Activated CD8-positive, alpha-beta T cell treated with anti-CD3 and anti-CD28 coated beads, Interleukin-2, amount 10 ng/mL, durations not matched to agents 7 days and 5 days (primary cell): Measurements from ENCODE around the gene NR1H3. TPM values are rescaled to one million over a fixed set of nuclear protein-coding genes. Genes with fewer than 3 reads are reported as not detected.

ENCODE experiments used
- ATAC-seq: fragments of 150-1000 bp; cut with Tn5 transposase; one replicate; pipeline ENCODE4 v1.10.0; 2021; ENCODE audit warnings: moderate library complexity
- CTCF ChIA-PET: fragments of 350-600 bp; sonication (Branson Sonifier 250); formaldehyde crosslinking; loops from one replicate; lab custom pipeline; 2021; ENCODE audit warnings: antibody characterized with exemption; lab: Charles Lee
- POLR2A ChIA-PET: fragments of 350-600 bp; sonication (Branson Sonifier 250); formaldehyde crosslinking; loops from one replicate; lab custom pipeline; 2021; ENCODE audit warnings: antibody characterized with exemption; lab: Charles Lee
- DNase-seq: peaks from one replicate; pipeline ENCODE4 v3.0.0-alpha.2; 2020
- H3K27ac Mint-ChIP-seq: one replicate; pipeline ENCODE4 v1.8.0; 2021; ENCODE audit warnings: mild to moderate bottlenecking, mixed read lengths
- H3K27me3 Mint-ChIP-seq: one replicate; pipeline ENCODE4 v1.8.0; 2021; ENCODE audit warnings: low read depth, mixed read lengths
- H3K36me3 Mint-ChIP-seq: one replicate; pipeline ENCODE4 v1.8.0; 2021; ENCODE audit warnings: low read depth, mixed read lengths
- H3K4me1 Mint-ChIP-seq: one replicate; pipeline ENCODE4 v1.8.0; 2021; ENCODE audit warnings: low read depth, mixed read lengths
- H3K4me3 Mint-ChIP-seq: one replicate; pipeline ENCODE4 v1.8.0; 2021; ENCODE audit warnings: mild to moderate bottlenecking, mixed read lengths
- H3K9me3 Mint-ChIP-seq: one replicate; pipeline ENCODE4 v1.8.0; 2022; ENCODE audit warnings: mixed read lengths; ENCODE audit not compliant: insufficient read depth
- total RNA-seq, 2 experiments: library from RNA; stranded (reverse); gene quantifications; one replicate each; pipeline ENCODE4 v1.2.3, GENCODE V29; 2021

Gene NR1H3
- total RNA-seq, 2 experiments from 2014 or later, result 11.7 to 12.6 TPM

DNA sequence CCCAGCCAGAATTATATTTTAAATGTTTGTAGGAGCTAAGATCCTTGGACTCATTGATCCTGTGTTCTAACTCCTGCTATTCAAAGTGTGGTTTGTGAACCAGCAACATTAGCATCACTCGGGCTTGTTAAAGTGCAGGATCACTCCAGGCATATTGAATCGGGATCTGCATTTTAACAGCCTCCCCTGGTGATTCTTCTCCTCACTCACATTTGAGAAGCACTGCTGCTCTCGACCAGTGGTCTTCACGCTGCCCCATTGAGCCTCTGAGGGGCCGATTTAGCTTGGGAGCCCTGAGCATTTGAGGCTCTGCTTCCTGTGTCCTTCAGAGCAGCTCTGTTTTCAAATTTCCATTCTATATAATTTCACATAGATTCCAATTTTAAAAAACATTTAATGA, 23.1 kb downstream of the NR1H3 start:
- Mint-ChIP-seq H3K36me3 (peaks cover 64% of the 10 kb centered on the region), H3K9me3 (no peaks in the 10 kb centered on the region), H3K4me1 (no peaks in the 10 kb centered on the region), H3K27me3 (no peaks in the 10 kb centered on the region), H3K27ac (no peak overlapping the region), H3K4me3 (no peak overlapping the region)
- no peak for ATAC-seq
- ChIA-PET CTCF (interaction anchor here (1.9 kb wide), 1 partner anchor 10 kb away, joined by 6 read pairs; no protein-coding TSS in a partner anchor), POLR2A (no interaction called here)
- no peak for DNase-seq

DNA sequence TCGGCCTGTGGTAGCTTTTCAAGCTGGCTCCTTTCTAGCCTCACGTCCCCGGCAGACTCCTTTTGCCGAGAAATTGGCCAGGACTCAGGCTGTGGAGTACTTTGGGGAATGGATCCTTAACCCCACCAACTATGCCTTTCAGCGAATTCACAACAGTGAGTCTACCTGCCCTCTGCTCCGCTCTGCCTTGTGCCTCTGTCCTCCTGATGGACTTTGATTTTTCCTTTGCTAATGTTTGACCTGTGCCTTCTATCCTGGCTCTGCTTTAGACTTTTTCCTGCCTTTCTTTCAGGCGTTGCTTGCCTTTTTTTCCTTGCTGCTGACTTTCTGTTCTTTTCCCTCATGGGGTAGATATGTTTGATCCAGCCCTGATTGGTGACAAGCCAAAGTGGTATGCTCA, 24.7 kb downstream of the NR1H3 start:
- Mint-ChIP-seq H3K4me1 (no peaks in the 10 kb centered on the region), H3K27ac (no peak overlapping the region), H3K4me3 (no peak overlapping the region), H3K9me3 (no peaks in the 10 kb centered on the region), H3K27me3 (no peaks in the 10 kb centered on the region), H3K36me3 (peaks cover 66% of the 10 kb centered on the region)
- DNase-seq, result no peak
- POLR2A ChIA-PET, result interaction anchor here (1.2 kb wide), 1 partner anchor 12 kb away, joined by 4 read pairs; the partner anchor contains the start of gene MADD
- no peak for ATAC-seq
- CTCF ChIA-PET, result no interaction called here

DNA sequence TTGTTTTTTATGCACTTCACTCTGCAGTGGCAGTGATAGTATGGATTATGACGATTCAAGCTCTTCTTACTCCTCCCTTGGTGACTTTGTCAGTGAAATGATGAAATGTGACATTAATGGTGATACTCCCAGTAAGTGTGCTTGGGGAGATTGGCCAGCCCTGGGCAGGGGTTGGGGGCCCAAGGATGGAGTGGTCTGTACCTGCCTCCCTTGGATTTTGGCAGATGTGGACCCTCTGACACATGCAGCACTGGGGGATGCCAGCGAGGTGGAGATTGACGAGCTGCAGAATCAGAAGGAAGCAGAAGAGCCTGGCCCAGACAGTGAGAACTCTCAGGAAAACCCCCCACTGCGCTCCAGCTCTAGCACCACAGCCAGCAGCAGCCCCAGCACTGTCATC, 26.4 kb downstream of the NR1H3 start:
- no peaks in the 10 kb centered on the region for H3K27me3 Mint-ChIP-seq
- ChIA-PET CTCF (no interaction called here), POLR2A (interaction anchor here (0.6 to 1.2 kb wide), 2 partner anchors 12 to 132 kb away, joined by 3 to 4 read pairs; no protein-coding TSS in a partner anchor)
- peaks cover 70% of the 10 kb centered on the region for H3K36me3 Mint-ChIP-seq
- DNase-seq (no peak), ATAC-seq (no peak)
- no peak overlapping the region for H3K27ac Mint-ChIP-seq
- H3K4me1 Mint-ChIP-seq, result no peaks in the 10 kb centered on the region
- H3K9me3 Mint-ChIP-seq, result no peaks in the 10 kb centered on the region
- no peak overlapping the region for H3K4me3 Mint-ChIP-seq

- ChIA-PET CTCF (interaction anchor here (1.5 kb wide), 1 partner anchor 88 kb away, joined by 3 read pairs; no protein-coding TSS in a partner anchor), POLR2A (no interaction called here)
- ATAC-seq (no peak), DNase-seq (no peak)
- Mint-ChIP-seq H3K36me3 (peaks cover 77% of the 10 kb centered on the region), H3K27ac (peak overlapping the region; percentile 28), H3K27me3 (no peaks in the 10 kb centered on the region), H3K4me1 (no peaks in the 10 kb centered on the region), H3K9me3 (no peaks in the 10 kb centered on the region), H3K4me3 (no peak overlapping the region)
Measured at GRCh38 chr11:47285969-47286770, 28.4 kb downstream of the NR1H3 start.

DNA sequence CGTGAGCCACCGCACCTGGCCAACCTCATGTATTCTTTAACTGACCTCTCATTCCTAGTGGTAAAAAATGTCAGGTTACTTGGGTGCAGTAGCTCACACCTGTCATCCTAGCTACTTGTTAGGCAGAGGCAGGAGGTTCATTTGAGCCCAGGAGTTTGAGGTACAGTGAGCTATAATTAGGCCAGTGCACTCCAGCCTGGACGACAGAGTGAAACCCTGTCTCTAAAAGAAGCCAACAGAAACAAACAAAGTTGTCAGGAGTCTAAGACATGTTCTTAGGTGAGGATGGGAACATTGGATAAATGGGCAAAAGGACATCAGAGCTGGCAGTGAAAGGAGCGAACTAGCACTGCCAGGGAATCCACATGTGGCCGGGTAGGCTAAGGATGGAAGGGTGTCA, 30.3 kb downstream of the NR1H3 start:
- CTCF ChIA-PET, result no interaction called here
- no peaks in the 10 kb centered on the region for H3K4me1 Mint-ChIP-seq
- no peaks in the 10 kb centered on the region for H3K27me3 Mint-ChIP-seq
- no peak for ATAC-seq
- H3K9me3 Mint-ChIP-seq, result no peaks in the 10 kb centered on the region
- no peak overlapping the region for H3K27ac Mint-ChIP-seq
- H3K4me3 Mint-ChIP-seq, result no peak overlapping the region
- no peak for DNase-seq
- POLR2A ChIA-PET, result no interaction called here
- H3K36me3 Mint-ChIP-seq, result peaks cover 81% of the 10 kb centered on the region

DNA sequence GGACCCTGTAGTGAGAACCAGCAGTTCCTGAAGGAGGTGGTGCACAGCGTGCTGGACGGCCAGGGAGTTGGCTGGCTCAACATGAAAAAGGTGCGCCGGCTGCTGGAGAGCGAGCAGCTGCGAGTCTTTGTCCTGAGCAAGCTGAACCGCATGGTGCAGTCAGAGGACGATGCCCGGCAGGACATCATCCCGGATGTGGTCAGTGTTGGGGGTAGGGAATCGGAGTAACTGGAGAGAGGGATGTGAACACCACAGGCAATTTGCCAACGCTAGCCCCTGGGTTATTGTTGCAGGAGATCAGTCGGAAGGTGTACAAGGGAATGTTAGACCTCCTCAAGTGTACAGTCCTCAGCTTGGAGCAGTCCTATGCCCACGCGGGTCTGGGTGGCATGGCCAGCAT, 32.1 kb downstream of the NR1H3 start:
- H3K27ac Mint-ChIP-seq, result no peak overlapping the region
- ATAC-seq (no peak), DNase-seq (no peak)
- no peaks in the 10 kb centered on the region for H3K27me3 Mint-ChIP-seq
- H3K9me3 Mint-ChIP-seq, result no peaks in the 10 kb centered on the region
- no peaks in the 10 kb centered on the region for H3K4me1 Mint-ChIP-seq
- H3K4me3 Mint-ChIP-seq, result no peak overlapping the region
- POLR2A ChIA-PET, result no interaction called here
- peaks cover 80% of the 10 kb centered on the region for H3K36me3 Mint-ChIP-seq
- CTCF ChIA-PET, result interaction anchor here (0.6 kb wide), 1 partner anchor 106 kb away, joined by 3 read pairs; no protein-coding TSS in a partner anchor

DNA sequence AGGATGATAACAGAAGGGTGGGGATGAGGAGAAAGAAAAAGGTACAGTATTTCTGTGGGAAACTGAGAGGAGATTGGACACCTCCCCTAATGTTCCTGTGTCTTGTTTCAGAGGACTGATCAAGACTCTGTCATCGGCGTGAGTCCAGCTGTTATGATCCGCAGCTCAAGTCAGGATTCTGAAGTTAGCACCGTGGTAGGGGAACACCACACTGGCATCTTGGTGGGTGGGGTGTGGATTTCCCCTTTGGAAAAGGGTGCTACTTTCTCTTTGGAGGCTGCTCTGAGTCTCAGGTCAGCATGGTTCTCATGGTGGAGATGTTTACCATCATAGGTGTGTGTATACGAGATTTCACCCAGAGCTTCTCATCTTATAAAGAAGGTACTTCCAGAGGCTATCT, 37.6 kb downstream of the NR1H3 start:
- ATAC-seq, result no peak
- no peaks in the 10 kb centered on the region for H3K9me3 Mint-ChIP-seq
- no peak overlapping the region for H3K27ac Mint-ChIP-seq
- CTCF ChIA-PET, result no interaction called here
- peaks cover 74% of the 10 kb centered on the region for H3K36me3 Mint-ChIP-seq
- no peaks in the 10 kb centered on the region for H3K27me3 Mint-ChIP-seq
- H3K4me3 Mint-ChIP-seq, result no peak overlapping the region
- DNase-seq, result no peak
- no peaks in the 10 kb centered on the region for H3K4me1 Mint-ChIP-seq
- POLR2A ChIA-PET, result interaction anchor here (0.7 to 1.2 kb wide), 2 partner anchors 11 to 53 kb away, joined by 3 read pairs; no protein-coding TSS in a partner anchor

DNA sequence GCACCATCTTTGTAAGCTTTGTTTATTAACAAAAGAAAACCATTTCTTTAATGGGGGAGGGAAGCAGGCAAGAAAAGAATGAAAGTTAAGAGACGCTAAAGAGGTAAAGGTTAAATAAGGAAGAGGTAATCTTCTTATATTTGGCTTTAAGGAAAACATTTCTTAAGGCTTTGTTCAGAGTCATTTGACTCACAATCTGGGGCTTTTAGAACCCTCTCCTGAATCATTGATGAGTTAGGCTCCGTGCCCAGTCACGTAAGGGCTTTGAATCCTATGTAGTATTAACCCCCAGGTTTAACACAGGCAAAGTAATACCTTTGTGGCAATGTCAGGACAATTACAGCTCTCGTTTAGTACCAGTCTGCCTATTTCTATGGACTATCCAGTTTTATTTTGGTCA, 38.2 kb downstream of the NR1H3 start:
- ATAC-seq (no peak), DNase-seq (no peak)
- ChIA-PET POLR2A (interaction anchor here (0.7 to 1.2 kb wide), 2 partner anchors 12 to 54 kb away, joined by 3 read pairs; no protein-coding TSS in a partner anchor), CTCF (no interaction called here)
- H3K4me1 Mint-ChIP-seq, result peaks cover 2% of the 10 kb centered on the region
- H3K4me3 Mint-ChIP-seq, result no peak overlapping the region
- H3K27ac Mint-ChIP-seq, result no peak overlapping the region
- no peaks in the 10 kb centered on the region for H3K27me3 Mint-ChIP-seq
- H3K9me3 Mint-ChIP-seq, result no peaks in the 10 kb centered on the region
- peaks cover 73% of the 10 kb centered on the region for H3K36me3 Mint-ChIP-seq

DNA sequence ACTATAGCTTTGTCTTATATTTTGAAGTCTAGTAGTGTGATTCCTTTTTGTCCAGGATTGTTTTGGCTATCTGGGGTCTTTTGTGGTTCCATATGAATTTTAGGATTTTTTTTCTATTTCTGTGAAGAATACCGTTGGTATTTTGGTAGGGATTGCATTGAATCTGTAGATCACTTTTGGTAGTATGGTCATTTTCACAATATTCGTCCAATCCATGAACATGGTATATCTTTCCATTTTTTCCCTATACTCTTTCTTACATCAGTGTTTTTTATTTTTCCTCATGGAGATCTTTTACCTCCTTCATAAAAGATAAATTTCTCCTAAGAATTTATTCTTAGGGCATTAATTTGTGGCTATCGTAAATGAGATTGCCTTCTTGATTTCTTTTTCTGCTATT, 41.3 kb downstream of the NR1H3 start:
- POLR2A ChIA-PET, result interaction anchor here (0.6 kb wide), 1 partner anchor 528 kb away, joined by 3 read pairs; no protein-coding TSS in a partner anchor
- CTCF ChIA-PET, result no interaction called here
- ATAC-seq, result no peak

DNA sequence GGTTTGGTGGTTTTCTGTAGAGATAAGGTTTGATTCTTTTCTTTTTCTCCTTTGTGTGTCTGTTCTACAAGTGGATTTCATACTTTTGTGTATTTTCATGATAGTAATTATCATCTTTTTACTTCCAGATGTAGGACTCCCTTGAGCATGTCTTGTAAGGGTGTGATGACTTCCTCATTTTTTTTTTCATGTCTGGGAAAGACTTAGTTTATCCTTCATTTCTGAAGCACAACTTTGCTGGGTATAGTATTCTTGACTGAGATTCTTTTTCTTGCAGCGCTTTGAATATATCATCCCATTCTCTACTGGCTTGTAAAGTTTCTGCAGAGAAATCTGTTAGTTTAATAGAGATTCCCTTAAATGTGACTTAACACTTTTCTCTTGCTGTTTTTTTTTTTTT, 45.1 kb downstream of the NR1H3 start:
- Mint-ChIP-seq H3K4me3 (no peak overlapping the region), H3K36me3 (peaks cover 76% of the 10 kb centered on the region), H3K4me1 (peaks cover 8% of the 10 kb centered on the region), H3K27me3 (no peaks in the 10 kb centered on the region), H3K27ac (peak overlapping the region; percentile 9), H3K9me3 (no peaks in the 10 kb centered on the region)
- POLR2A ChIA-PET, result no interaction called here
- CTCF ChIA-PET, result interaction anchor here (1.5 kb wide), 1 partner anchor 44 kb away, joined by 6 read pairs; no protein-coding TSS in a partner anchor
- ATAC-seq (no peak), DNase-seq (no peak)

More for the DNA sequence above, 41.3 kb downstream of the NR1H3 start:
- Mint-ChIP-seq H3K36me3 (peaks cover 79% of the 10 kb centered on the region), H3K9me3 (no peaks in the 10 kb centered on the region), H3K27me3 (no peaks in the 10 kb centered on the region), H3K27ac (peak overlapping the region; percentile 45), H3K4me3 (no peak overlapping the region), H3K4me1 (peaks cover 8% of the 10 kb centered on the region)
- DNase-seq, result no peak

DNA sequence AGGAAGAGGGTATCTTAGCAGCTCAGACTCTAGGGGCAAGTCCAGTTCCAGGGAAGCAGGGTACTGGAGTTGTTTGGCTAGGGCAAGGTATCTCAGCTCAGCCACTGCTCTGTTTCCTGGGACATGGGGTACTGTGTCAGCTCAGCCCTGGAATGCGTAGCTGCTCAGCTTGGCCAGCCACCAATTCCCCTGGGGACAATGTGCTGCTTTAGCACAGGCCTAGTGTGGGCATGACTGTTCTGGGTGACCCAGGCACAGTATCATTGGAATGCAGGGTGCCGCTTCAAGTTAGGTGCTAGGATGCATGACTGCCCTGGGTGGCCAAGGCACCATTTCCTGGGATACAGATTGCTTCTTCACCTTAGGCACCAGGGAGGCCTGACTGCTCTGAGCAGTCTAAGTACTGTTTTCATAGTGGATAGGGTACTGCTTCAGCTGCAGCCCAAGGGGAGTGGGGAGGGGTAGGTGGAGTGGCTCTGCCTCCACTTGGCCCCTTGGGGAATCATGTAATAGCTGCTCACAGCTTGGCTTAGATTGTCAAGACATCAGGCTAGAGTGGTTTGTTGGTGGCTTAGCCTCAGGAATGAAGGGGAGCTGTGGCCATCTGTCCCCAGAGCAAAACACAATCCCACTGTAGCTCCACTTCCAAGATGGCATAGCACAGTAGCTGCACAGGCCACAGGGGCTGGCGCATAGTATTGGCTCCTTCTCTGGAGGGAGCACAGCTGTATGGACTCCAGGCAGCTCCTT, 48.1 kb downstream of the NR1H3 start:
- H3K27me3 Mint-ChIP-seq, result no peaks in the 10 kb centered on the region
- H3K4me3 Mint-ChIP-seq, result no peak overlapping the region
- H3K36me3 Mint-ChIP-seq, result peaks cover 72% of the 10 kb centered on the region
- no peak overlapping the region for H3K27ac Mint-ChIP-seq
- DNase-seq (no peak), ATAC-seq (no peak)
- ChIA-PET CTCF (interaction anchor here (1.4 kb wide), 1 partner anchor 68 kb away, joined by 4 read pairs; no protein-coding TSS in a partner anchor), POLR2A (interaction anchor here (0.7 to 1.6 kb wide), 2 partner anchors 8 to 33 kb away, joined by 3 read pairs; no protein-coding TSS in a partner anchor)
- H3K9me3 Mint-ChIP-seq, result no peaks in the 10 kb centered on the region
- peaks cover 7% of the 10 kb centered on the region for H3K4me1 Mint-ChIP-seq
